EL (cell line): Measurements from ENCODE around the gene MEI1.
A peak's percentile ranks its signal among the peaks of the same experiment; 100 is the strongest.
"Not testable (repeated sequence)": the region's sequence is repeated elsewhere in the genome, so short reads cannot be mapped to it uniquely, and the experiment has no call there.

Experiments used
- DNase-seq: peaks from one replicate; pipeline ENCODE4 v3.0.0-alpha.2; 2016

Gene MEI1

DNA sequence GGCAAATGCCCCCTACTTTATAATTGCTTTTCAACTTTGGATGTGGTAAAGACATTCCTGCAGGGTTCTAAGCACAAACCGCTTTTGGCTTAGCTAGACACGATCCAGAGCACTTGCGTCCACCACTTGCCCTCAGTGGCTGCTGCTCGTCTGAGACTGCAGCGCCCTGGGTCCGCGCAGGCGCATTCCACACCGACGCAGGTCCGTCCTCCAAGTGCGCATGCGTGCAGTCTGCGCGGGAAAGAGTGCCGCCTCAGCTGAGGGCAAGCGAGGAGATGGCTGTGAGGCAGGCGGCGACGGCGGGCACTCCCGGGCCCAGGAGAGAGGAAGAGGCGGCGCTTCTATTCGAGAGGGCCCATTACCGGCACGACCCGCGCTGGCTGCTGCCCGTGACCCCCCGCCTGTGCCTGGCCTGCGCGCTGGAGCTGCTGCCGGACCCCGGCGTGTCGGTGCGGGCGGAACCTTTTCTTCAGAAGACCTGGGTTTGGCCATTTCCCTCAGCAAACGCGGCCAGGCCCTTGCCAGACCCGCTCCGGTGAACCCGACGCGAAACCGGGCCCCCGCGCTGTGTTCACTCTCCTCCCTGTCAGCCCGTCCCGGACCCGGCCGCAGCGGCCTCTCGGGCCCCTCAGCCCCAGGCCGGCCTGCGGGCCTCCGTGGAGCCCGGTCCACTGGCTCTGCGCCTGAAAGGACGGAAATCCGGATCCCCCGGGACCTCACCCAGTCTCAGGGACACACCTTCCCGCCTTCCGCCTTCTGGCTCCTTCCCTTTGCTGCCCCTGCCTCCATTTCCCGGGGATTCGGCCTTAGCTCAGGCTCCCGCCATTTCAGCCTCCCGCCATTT is at the start of gene MEI1:
Gene MEI1, plus strand, starts transcription at position 240 of the 844 bp plus-strand sequence. Its CDS starts 36 bp downstream, at position 276.
- no peak for DNase-seq

- no peak for DNase-seq
Measured at GRCh38 chr22:41650229-41650628, 49.1 kb upstream of the MEI1 start.

DNA sequence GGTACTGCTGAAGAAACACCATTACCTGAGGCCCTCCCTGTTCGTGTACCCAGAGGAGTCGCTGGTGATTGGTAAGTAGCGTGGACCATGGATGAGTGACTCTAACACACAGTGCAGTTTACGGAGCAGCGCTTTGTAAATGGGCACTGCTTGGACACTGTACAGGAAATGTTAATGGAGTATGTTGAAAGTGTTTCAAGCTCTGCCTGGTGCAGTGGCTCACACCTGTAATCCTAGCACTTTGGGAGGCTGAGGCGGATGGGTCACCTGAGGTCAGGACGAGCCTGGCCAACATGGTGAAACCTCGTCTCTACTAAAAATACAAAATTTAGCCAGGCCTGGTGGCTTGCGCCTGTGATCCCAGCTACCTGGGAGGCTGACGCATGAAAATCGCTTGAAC is 48.5 kb upstream of the MEI1 start:
- no peak for DNase-seq

GRCh38 chr22:41654322-41654721 is 45.0 kb upstream of the MEI1 start:
- DNase-seq = no peak

- DNase-seq = no peak
Measured at GRCh38 chr22:41656556-41656955, 42.7 kb upstream of the MEI1 start.

DNA sequence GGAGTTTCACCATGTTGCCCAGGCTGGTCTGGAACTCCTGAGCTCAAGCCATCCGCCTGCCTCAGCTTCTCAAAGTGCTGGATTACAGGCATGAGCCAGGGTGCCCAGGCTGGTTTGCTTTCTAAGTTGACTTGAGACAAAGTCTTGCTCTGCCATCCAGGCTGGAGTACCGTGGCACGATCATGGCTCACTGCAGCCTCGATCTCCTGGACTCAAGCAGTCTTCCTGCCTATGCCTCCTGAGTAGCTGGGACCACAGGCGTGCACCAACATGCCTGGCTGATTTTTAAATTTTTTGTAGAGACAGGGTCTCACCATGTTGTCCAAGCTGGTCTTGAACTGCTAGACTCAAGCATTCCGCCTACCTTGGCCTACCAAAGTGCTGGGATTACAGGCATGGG is 41.6 kb upstream of the MEI1 start:
- DNase-seq = no peak

DNA sequence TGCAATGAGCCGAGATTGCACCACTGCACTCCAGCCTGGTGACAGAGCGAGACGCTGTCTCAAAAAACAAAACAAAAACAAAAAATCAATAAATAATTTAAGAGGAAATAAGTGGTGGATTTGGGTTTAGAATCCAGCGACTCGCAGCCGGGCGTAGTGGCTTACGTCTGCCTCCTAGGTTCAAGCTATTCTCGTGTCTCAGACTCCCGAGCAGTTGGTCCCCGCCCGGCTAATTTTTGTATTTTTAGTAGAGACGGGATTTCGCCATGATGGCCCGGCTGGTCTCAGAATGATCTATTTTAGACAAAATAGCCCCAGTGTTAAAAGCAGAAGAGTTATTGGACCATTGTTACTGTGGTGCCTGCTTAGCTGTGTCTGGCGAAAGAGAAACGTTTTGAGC is 40.4 kb upstream of the MEI1 start:
- DNase-seq = no peak

DNA sequence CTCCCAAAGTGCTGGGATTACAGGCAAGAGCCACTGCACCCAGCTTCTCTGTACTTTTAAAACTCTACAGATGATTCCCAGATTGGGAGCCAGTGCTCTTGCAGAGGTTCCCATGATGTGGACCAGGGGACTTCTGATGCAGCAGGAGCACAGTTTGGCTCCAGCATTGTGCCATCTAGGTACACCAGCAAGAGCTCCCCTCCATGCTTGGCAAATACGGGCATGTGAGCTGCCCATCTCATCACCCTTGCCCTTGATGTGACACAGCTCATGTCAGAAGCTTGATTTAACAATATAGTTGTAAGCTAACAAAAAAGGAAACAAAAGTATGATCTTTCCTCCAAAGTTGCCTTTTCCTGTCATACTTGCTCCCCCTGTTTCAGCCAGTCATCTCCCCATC is 39.4 kb upstream of the MEI1 start:
- no peak for DNase-seq

DNA sequence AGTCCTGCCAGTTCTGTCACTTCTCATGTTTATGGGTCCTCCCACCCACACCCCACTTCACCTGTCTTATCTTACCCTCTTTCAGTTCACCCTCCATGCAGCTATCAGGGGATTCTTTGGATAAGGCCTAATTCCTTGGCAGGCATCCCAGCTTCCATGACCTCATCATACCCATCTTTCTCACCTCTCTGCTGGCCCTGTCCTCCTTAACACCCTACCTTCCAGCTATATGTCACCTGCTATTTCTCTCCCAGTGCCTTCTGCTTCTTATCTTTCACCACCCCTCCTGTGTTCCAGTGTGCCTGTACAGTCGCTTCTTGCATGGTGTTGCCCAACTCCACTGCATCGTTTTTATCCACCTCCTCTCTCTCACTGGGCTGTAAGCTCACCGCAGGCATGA is 38.9 kb upstream of the MEI1 start:
- DNase-seq = peak; percentile 28

DNA sequence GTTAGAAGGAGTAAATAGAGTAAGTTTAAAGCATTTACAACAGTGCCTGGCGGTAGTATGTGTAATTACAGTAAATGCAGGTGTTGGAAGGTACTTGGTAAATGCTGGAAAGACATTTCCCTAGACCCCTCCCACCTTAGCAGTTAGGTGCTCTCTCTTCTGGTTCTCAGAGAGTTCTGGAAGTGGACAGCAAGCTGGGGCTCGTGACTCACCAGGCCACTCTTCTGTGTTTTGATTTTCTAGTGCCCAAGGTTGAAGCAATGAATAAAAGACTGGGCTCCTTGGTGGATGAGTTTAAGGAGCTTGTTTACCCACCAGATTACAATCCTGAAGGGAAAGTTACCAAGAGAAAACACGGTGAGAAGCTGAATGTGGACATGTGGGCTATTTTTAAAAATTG is 38.2 kb upstream of the MEI1 start:
- DNase-seq = no peak

DNA sequence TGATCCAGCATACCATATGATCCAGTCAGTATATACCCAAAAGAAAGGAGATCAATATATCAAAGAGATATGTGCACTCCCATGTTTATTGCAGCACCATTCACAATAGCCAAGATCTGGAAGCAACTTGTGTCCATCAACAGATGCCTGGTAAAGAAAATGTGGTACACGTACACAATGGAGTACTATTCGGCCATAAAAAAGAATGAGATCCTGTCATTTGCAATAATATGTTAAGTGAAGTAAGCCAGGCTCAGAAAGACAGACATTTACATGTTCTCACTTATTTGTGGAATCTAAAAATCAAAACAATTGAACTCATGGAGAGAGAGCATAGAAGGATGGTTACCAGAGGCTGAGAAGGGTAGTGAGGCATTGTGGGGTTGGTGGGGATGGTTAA is 37.6 kb upstream of the MEI1 start:
- DNase-seq = no peak

- not testable (repeated sequence) for DNase-seq
Measured at GRCh38 chr22:41663594-41663993, 35.7 kb upstream of the MEI1 start.

- DNase-seq = peak; percentile 57
Measured at GRCh38 chr22:41664490-41664889, 34.8 kb upstream of the MEI1 start.

DNA sequence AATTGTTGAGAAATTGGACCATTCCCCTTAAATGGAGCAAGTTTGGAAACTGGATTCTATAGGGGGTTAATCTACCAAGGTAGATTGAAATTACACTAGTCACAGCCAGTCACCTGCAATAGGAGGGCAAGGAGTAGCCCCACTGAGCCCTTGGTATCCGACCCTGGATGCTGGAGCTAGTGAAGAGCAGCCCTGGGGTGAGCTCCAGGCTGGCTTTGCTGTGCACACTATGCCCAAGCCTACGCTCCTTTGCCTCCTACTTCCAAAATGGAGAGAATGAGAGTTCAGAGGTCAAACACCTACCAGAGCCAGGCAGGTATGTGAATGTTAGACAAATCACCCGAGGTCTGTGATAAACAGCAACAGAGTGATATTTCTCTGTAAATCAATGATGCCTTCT is 34.4 kb upstream of the MEI1 start:
- DNase-seq = no peak

- peak; percentile 91 for DNase-seq
Measured at GRCh38 chr22:41668971-41669911, 30.1 kb upstream of the MEI1 start.

GRCh38 chr22:41672096-41672495 is 27.2 kb upstream of the MEI1 start:
- peak; percentile 61 for DNase-seq

GRCh38 chr22:41672780-41673509 is 26.4 kb upstream of the MEI1 start:
- peak; percentile 23 for DNase-seq

GRCh38 chr22:41674846-41675340 is 24.4 kb upstream of the MEI1 start:
- DNase-seq = no peak

DNA sequence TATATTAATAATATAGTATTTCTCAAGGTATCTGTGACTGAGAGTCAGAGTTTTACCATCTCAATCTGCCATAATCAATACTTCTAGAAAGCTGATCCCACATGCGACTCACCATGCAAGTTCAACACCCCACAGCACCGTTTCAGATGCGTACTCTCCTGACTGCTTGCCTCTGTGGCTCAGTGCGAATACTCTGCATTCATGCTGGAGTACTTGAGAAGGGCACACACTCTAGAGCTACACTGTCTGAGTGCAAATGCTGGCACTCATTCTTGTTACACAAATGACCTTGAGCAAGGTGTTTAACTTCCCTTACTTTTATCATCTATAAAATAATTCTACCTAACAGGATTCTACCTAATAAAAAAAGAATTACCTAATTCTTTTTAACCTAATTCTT is 23.2 kb upstream of the MEI1 start:
- no peak for DNase-seq

GRCh38 chr22:41681616-41682015 is 17.7 kb upstream of the MEI1 start:
- no peak for DNase-seq

DNA sequence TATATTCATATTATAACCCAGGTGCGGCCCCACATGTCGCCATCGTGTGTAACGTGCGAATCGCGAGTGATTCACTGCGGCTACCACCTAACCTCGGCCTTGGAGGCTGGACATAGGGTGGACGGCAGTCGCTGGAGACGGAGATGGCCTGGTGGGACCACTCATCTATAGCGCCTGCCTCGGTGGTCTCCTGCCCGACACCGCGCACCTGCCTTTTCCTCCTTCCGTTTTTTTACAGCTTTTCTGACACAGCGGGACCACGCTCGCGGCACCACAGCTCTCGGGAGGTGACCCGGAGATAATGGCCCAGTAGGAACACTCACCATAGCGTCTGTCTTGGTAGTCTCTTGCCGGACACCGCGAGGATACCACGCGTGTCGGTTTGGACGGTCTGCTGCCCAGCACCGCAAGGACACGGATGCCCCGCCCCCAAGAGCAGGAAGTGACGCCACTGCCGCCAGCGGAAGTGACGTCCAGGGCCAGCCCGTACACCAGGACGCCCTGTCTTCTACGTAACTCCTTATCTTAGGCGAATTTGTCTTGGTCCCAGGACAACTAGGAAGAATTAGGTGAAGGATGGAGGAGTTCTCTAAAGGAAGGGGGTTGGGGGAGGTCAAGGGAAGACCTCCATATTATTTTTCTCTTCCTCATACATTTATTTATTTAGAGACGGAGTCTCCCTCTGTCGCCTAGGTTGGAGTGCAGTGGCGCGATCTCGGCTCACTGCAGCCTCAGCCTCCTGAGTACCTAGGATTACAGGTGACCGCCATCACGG is 17.1 kb upstream of the MEI1 start:
- DNase-seq = peak; percentile 84

DNA sequence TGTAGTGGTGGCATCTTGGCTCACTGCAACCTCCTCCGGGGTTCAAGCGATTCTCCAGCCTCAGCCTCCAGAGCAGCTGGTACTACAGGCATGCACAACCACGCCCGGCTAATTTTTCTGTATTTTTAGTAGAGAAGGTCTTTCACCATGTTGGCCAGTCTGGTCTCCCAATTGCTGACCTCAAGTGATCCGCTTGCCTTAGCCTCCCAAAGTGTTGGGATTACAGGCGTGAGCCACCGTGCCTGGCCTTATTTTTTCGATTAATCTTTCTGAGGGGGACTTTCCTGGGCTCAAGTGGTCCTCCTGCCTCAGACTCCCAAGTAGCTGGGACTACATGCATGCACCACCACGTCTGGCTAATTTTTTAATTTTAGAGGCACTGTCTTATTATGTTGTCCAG is 16.3 kb upstream of the MEI1 start:
- no peak for DNase-seq
